K562 (cell line): ENCODE measurements around the gene CTNNA3.

Experiments used
- ATF2 ChIP-seq: sonication (generic); formaldehyde crosslinking; IDR thresholded peaks from 2 replicates; pipeline ENCODE4 v1.8.1; 2022; ENCODE audit warnings: missing genetic modification reagents
- BRF1 ChIP-seq: IDR thresholded peaks from 3 replicates; pipeline ENCODE4 v1.6.1; 2011; ENCODE audit warnings: borderline replicate concordance, mild to moderate bottlenecking; ENCODE audit not compliant: insufficient read length; ENCODE audit errors: extremely low read depth
- CTCF ChIP-seq, 3 experiments: IDR thresholded peaks in 2 of 3; conservative IDR thresholded peaks in 1 of 3; 2 replicates each; pipeline ENCODE4 v1.5.1; 2011 to 2012; ENCODE audit warnings: low read length in 3 of 3, mild to moderate bottlenecking in 3 of 3, control low read depth in 2 of 3, improper control_type of control experiment in 1 of 3, inconsistent platforms in 1 of 3, low read depth in 1 of 3, mixed read lengths in 1 of 3, moderate library complexity in 1 of 3; ENCODE audit not compliant: insufficient read depth in 2 of 3
- JUND ChIP-seq, 2 experiments: IDR thresholded peaks; 2 replicates in 1 of 2; 3 replicates in 1 of 2; pipeline ENCODE4 v1.6.1; 2011; ENCODE audit warnings: borderline replicate concordance in 2 of 2, low read depth in 2 of 2, low read length in 2 of 2, improper control_type of control experiment in 1 of 2, missing biosample characterization in 1 of 2, missing genetic modification characterization in 1 of 2, missing genetic modification reagents in 1 of 2
- RFX5 ChIP-seq: IDR thresholded peaks from 2 replicates; pipeline ENCODE4 v1.6.1; 2011; ENCODE audit warnings: low read depth, mild to moderate bottlenecking, improper control_type of control experiment, low read length
- SMARCA4 ChIP-seq: fragments of 450-650 bp; IDR thresholded peaks from 2 replicates; pipeline ENCODE4 v1.6.1; 2016
- TBL1XR1 ChIP-seq, 2 experiments: IDR thresholded peaks; 2 replicates each; pipeline ENCODE4 v1.6.1; 2012; ENCODE audit warnings: improper control_type of control experiment in 2 of 2, low read length in 2 of 2, mild to moderate bottlenecking in 1 of 2
- USF1 ChIP-seq: sonication (generic); formaldehyde crosslinking; IDR thresholded peaks from 2 replicates; pipeline ENCODE4 v1.9.0; 2022; ENCODE audit warnings: mild to moderate bottlenecking, missing genetic modification reagents

- TF ChIP-seq RFX5 (no peak), ATF2 (no peak), SMARCA4 (no peak), TBL1XR1 (IDR thresholded peaks at IDR 0.05; ENCODE audit: low read length in 2 of 2) (no peak), USF1 (CRISPR knock-in tag) (no peak), BRF1 (no peak), JUND (IDR thresholded peaks at IDR 0.05; ENCODE audit: borderline replicate concordance, low read depth, low read length) (no peak), JUND (tag; IDR thresholded peaks at IDR 0.05; ENCODE audit: borderline replicate concordance, low read depth, low read length) (no peak), CTCF (IDR thresholded peaks at IDR 0.05 in 2 of 3, conservative IDR thresholded peaks at IDR 0.05 in 1 of 3; ENCODE audit: insufficient read depth in 2 of 3, low read depth in 1 of 3, low read length in 3 of 3) (no peak)
Observed at GRCh38 chr10:67599597-67599996, 96.4 kb downstream of the CTNNA3 start.
